ENCODE results near the gene DNMT1. TPM values are rescaled to one million over a fixed set of nuclear protein-coding genes. Genes with fewer than 3 reads are reported as not detected.

DNMT1 gene
- total RNA-seq, 1 experiment from 2014 or later, result 227 TPM

DNA sequence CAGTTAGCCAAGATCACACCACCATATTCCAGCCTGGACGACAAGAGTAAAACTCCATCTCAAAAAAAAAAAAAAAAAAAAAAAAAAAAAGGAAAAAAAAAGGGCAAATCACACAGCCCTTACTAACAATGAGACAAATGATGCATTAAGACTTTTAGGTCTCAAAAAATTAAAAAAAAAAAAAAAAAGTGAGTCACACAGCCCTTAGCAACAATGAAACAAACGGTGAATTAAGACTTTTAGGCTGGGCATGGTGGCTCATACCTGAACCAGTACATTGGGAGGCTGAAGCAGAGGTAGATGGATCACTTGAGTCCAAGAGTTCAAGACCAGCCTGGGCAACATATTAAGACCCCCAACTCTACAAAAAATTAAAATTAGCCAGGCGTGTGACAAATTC, 42.7 kb downstream of the DNMT1 start:
- Histone ChIP-seq H2BK120ac (ENCODE audit: low read depth, low read length, poor library complexity, severe bottlenecking) (no peak overlapping the region), H3K79me1 (ENCODE audit: insufficient read depth, low read depth, low read length, poor library complexity, severe bottlenecking) (no peaks in the 10 kb centered on the region), H3K27me3 (ENCODE audit: insufficient read depth, low read length) (no peaks in the 10 kb centered on the region), H2AFZ (ENCODE audit: low read length) (no peak overlapping the region), H2BK20ac (ENCODE audit: low read depth, low read length, poor library complexity, severe bottlenecking) (no peak overlapping the region), H3K79me2 (ENCODE audit: insufficient read depth, low read length) (no peaks in the 10 kb centered on the region), H3K4me2 (ENCODE audit: insufficient read depth, insufficient read length, low read length) (no peak overlapping the region), H3K4ac (ENCODE audit: low read depth, low read length) (no peak overlapping the region), H2BK15ac (ENCODE audit: low read depth, low read length) (no peak overlapping the region), H3K56ac (ENCODE audit: insufficient read length, low read depth, low read length) (no peak overlapping the region), H3K14ac (ENCODE audit: insufficient read depth, low read length) (no peak overlapping the region), H3K23ac (ENCODE audit: insufficient read length, low read depth, low read length) (no peak overlapping the region), H4K8ac (replicated peaks; ENCODE audit: insufficient read length, low read depth, low read length) (no peak overlapping the region), H4K20me1 (ENCODE audit: control insufficient read depth, insufficient read depth, insufficient read length) (no peaks in the 10 kb centered on the region), H3K27ac (ENCODE audit: insufficient read length, low read depth, low read length) (no peak overlapping the region), H2AK5ac (ENCODE audit: insufficient read length, low read length) (no peak overlapping the region), H3K23me2 (ENCODE audit: insufficient read length, low read depth, low read length, poor library complexity, severe bottlenecking) (no peaks in the 10 kb centered on the region), H2BK5ac (ENCODE audit: insufficient read length, low read length) (no peak overlapping the region), H4K91ac (ENCODE audit: insufficient read length, low read depth, low read length) (no peak overlapping the region), H3K9me3 (ENCODE audit: control insufficient read depth, low read depth, low read length) (no peaks in the 10 kb centered on the region), H3K4me1 (ENCODE audit: insufficient read depth, low read length) (no peaks in the 10 kb centered on the region), H4K5ac (ENCODE audit: insufficient read length, low read depth, low read length) (no peak overlapping the region), H3K18ac (ENCODE audit: insufficient read length, low read depth, low read length) (no peak overlapping the region), H3K9ac (ENCODE audit: extremely low read depth, insufficient read length, low read length) (no peak overlapping the region), H3T11ph (ENCODE audit: low read length) (no peak overlapping the region), H2BK12ac (ENCODE audit: insufficient read length, low read depth, low read length) (no peak overlapping the region)
- no peaks in the 10 kb centered on the region for H3K4me1 Mint-ChIP-seq
- TF ChIP-seq, protein P1, sequence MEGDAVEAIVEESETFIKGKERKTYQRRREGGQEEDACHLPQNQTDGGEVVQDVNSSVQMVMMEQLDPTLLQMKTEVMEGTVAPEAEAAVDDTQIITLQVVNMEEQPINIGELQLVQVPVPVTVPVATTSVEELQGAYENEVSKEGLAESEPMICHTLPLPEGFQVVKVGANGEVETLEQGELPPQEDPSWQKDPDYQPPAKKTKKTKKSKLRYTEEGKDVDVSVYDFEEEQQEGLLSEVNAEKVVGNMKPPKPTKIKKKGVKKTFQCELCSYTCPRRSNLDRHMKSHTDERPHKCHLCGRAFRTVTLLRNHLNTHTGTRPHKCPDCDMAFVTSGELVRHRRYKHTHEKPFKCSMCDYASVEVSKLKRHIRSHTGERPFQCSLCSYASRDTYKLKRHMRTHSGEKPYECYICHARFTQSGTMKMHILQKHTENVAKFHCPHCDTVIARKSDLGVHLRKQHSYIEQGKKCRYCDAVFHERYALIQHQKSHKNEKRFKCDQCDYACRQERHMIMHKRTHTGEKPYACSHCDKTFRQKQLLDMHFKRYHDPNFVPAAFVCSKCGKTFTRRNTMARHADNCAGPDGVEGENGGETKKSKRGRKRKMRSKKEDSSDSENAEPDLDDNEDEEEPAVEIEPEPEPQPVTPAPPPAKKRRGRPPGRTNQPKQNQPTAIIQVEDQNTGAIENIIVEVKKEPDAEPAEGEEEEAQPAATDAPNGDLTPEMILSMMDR (conservative IDR thresholded peaks at IDR 0.05), result no peak
- no peak overlapping the region for H3K27ac Mint-ChIP-seq
- no peak overlapping the region for H3K4me3 Mint-ChIP-seq
- no CpG with 5 or more reads among the region's 3 CpGs for WGBS (ENCODE audit: extremely low coverage, insufficient read length, low lambda C conversion rate)
- H3K9me3 Mint-ChIP-seq, result no peaks in the 10 kb centered on the region
- peaks cover 59 to 93% (median 91%) of the 10 kb centered on the region in 3 experiments; a peak in 6 of 7 replicates for H3K36me3 Mint-ChIP-seq (ENCODE audit: insufficient read depth in 1 of 3, low read depth in 3 of 3)
- no peaks in the 10 kb centered on the region for H3K27me3 Mint-ChIP-seq (ENCODE audit: low read depth)
- DNase-seq, result no peak

Data from H9 (cell line).